Smooth muscle cell (in vitro differentiated cells): ENCODE results near the gene IMMT. TPM values are rescaled to one million over a fixed set of nuclear protein-coding genes. Genes with fewer than 3 reads are reported as not detected.
"Not testable (repeated sequence)": the region's sequence is repeated elsewhere in the genome, so short reads cannot be mapped to it uniquely, and the experiment has no call there.

Experiments
- DNase-seq: peaks from one replicate; lab custom pipeline; 2025; ENCODE audit not compliant: unreplicated experiment; lab: John Stamatoyannopoulos, UW
- H2AFZ ChIP-seq: fragments of 200-600 bp; sonication (generic); 2 replicates; pipeline ENCODE4 v1.6.0; 2016; ENCODE audit warnings: antibody characterized with exemption, low read depth, mild to moderate bottlenecking
- H3F3A ChIP-seq: fragments of 200-600 bp; sonication (generic); 2 replicates; pipeline ENCODE4 v1.6.0; 2017; ENCODE audit warnings: antibody characterized with exemption, low read depth
- H3K27ac ChIP-seq: fragments of 200-600 bp; sonication (generic); 2 replicates; pipeline ENCODE4 v1.5.1; 2016; ENCODE audit warnings: low read depth, mild to moderate bottlenecking
- H3K27me3 ChIP-seq: fragments of 200-600 bp; sonication (generic); 2 replicates; pipeline ENCODE4 v1.6.1; 2016; ENCODE audit warnings: low read depth, mild to moderate bottlenecking
- H3K36me3 ChIP-seq: fragments of 200-600 bp; sonication (generic); 2 replicates; pipeline ENCODE4 v1.5.1; 2016; ENCODE audit warnings: low read depth
- H3K4me1 ChIP-seq: fragments of 200-600 bp; sonication (generic); 2 replicates; pipeline ENCODE4 v1.5.1; 2016; ENCODE audit warnings: low read depth
- H3K4me2 ChIP-seq: fragments of 200-600 bp; sonication (generic); 2 replicates; pipeline ENCODE4 v1.6.0; 2016; ENCODE audit warnings: mild to moderate bottlenecking
- H3K4me3 ChIP-seq: fragments of 200-600 bp; sonication (generic); 2 replicates; pipeline ENCODE4 v1.5.1; 2016; ENCODE audit warnings: mild to moderate bottlenecking
- H3K79me2 ChIP-seq: fragments of 200-600 bp; sonication (generic); 2 replicates; pipeline ENCODE4 v1.6.0; 2016; ENCODE audit warnings: low read depth, mild to moderate bottlenecking
- H3K9ac ChIP-seq: fragments of 200-600 bp; sonication (generic); 2 replicates; pipeline ENCODE4 v1.6.0; 2016; ENCODE audit warnings: low read depth
- H3K9me3 ChIP-seq: fragments of 200-600 bp; sonication (generic); replicated peaks from 2 replicates; pipeline ENCODE4 v1.5.1; 2016; ENCODE audit warnings: low read depth
- H4K20me1 ChIP-seq: fragments of 200-600 bp; sonication (generic); 2 replicates; pipeline ENCODE4 v1.6.0; 2016; ENCODE audit warnings: low read depth
- CTCF ChIP-seq: fragments of 200-600 bp; sonication (generic); IDR thresholded peaks from 2 replicates; pipeline ENCODE4 v1.5.1; 2017; ENCODE audit warnings: borderline replicate concordance, mild to moderate bottlenecking, antibody characterized with exemption; ENCODE audit not compliant: insufficient read depth, poor library complexity, severe bottlenecking
- WGBS: methylation state at CpG from one replicate; pipeline ENCODE4 v1.1.7; 2016; ENCODE audit warnings: low lambda C conversion rate; 5-methylcytosine and 5-hydroxymethylcytosine counted together
- polyA plus RNA-seq: library from polyadenylated mRNA; unstranded; fragments of >200 nt; fragmentation: Nextera tagmentation; extraction: Ambion mirVana; gene quantifications from 2 replicates; pipeline ENCODE4 v1.2.1, GENCODE V29; 2016
- total RNA-seq: library from RNA; depleted of rRNA; stranded (reverse); fragments of >200 nt; gene quantifications from 2 replicates; pipeline ENCODE4 v1.2.3, GENCODE V29; 2014

IMMT gene
- total and polyA plus RNA-seq, 2 experiments from 2014 or later = 71.1 to 74.5 TPM

GRCh38 chr2:86201671-86202335 is 6.5 kb upstream of the IMMT start:
- Histone ChIP-seq H4K20me1 (peaks cover 15% of the 10 kb centered on the region), H3K4me3 (no peak overlapping the region), H3K79me2 (peaks cover 36% of the 10 kb centered on the region), H3F3A (peaks cover 5% of the 10 kb centered on the region), H3K9me3 (no peaks in the 10 kb centered on the region), H3K4me2 (no peak overlapping the region), H3K4me1 (peaks cover 7% of the 10 kb centered on the region), H3K27ac (no peak overlapping the region), H3K27me3 (no peaks in the 10 kb centered on the region), H2AFZ (no peak overlapping the region), H3K36me3 (no peaks in the 10 kb centered on the region), H3K9ac (no peak overlapping the region)
- 88% methylated on average over 8 of the region's 8 CpGs for WGBS
- DNase-seq = no peak
- TF ChIP-seq CTCF = no peak

GRCh38 chr2:86200564-86200963 is 5.3 kb upstream of the IMMT start:
- not testable (repeated sequence) for H2AFZ ChIP-seq, H3K27me3 ChIP-seq, H3K27ac ChIP-seq, DNase-seq, H3K9me3 ChIP-seq, H3K4me1 ChIP-seq, H3K36me3 ChIP-seq
- peak overlapping the region; percentile 75 for H3K4me3 ChIP-seq
- WGBS = 95% methylated on average over 11 of the region's 11 CpGs
- peaks cover 36% of the 10 kb centered on the region for H3K79me2 ChIP-seq
- H3F3A ChIP-seq = peaks cover 10% of the 10 kb centered on the region
- peak overlapping the region; percentile 100 for H3K4me2 ChIP-seq
- peak overlapping the region; percentile 83 for H3K9ac ChIP-seq
- H4K20me1 ChIP-seq = peaks cover 12% of the 10 kb centered on the region

DNA sequence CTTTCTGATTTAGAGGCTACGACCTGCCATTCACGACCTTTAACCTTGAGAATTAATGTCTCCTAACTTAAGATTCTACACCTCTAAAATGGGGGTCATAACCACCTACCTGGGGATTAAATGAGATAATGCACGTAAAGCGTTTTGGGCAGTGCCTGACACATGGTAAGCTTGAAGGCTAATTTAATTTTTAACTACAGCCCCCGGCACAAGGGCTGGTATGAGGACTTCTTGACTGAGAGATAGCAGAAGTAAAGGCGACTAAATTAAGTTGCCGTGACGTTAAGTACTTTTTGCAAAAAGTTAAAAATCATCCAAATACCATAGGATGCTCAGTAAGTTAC is 4.5 kb upstream of the IMMT start:
- H3K4me2 ChIP-seq = peak overlapping the region; percentile 100
- H3K4me3 ChIP-seq = peak overlapping the region; percentile 75
- H2AFZ ChIP-seq = peak overlapping the region; percentile 91
- no peaks in the 10 kb centered on the region for H3K36me3 ChIP-seq
- peaks cover 5% of the 10 kb centered on the region for H4K20me1 ChIP-seq
- H3K9me3 ChIP-seq = no peaks in the 10 kb centered on the region
- peaks cover 7% of the 10 kb centered on the region for H3K4me1 ChIP-seq
- H3K27ac ChIP-seq = peak overlapping the region; percentile 20
- H3K79me2 ChIP-seq = peaks cover 36% of the 10 kb centered on the region
- DNase-seq = no peak
- H3F3A ChIP-seq = peaks cover 10% of the 10 kb centered on the region
- peak overlapping the region; percentile 83 for H3K9ac ChIP-seq
- TF ChIP-seq CTCF = no peak
- H3K27me3 ChIP-seq = no peaks in the 10 kb centered on the region
- WGBS = 5% methylated on average over 8 of the region's 8 CpGs

DNA sequence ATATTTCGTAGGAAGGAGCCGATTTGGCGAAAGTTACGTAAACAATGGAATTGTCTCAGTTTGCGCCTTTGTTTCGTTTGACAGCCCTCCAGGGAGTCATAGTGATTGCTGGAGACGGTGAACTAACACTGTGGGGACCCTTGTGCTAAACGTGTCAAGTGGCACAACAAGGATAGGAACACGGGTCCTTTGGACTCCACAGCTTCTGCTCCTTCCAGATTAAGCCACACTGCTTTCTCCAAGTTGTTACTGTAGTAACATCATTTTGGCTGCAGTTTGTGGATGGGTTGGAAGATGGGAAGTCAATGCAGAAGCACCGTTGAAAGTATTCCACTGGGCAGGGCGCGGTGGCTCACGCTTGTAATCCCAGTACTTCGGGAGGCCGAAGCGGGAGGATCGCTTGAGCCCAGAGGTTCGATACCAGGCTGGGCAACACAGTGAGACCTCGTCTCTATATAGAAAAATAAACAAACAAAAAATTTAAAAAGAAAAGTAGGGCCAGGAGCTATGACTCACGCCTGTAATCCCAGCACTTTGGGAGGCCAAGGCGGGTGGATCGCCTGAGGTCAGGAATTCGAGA is 636 bp upstream of the IMMT start:
- H3K27me3 ChIP-seq = no peaks in the 10 kb centered on the region
- no peak for DNase-seq
- peaks cover 37% of the 10 kb centered on the region for H4K20me1 ChIP-seq
- no peak for TF ChIP-seq CTCF
- H3K4me3 ChIP-seq = peak overlapping the region; percentile 93
- H3K9me3 ChIP-seq = no peaks in the 10 kb centered on the region
- peak overlapping the region; percentile 96 for H3K4me2 ChIP-seq
- H3K27ac ChIP-seq = peak overlapping the region; percentile 96
- peaks cover 18% of the 10 kb centered on the region for H3K4me1 ChIP-seq
- H3F3A ChIP-seq = peaks cover 17% of the 10 kb centered on the region
- H3K79me2 ChIP-seq = peaks cover 50% of the 10 kb centered on the region
- peak overlapping the region; percentile 66 for H2AFZ ChIP-seq
- no peaks in the 10 kb centered on the region for H3K36me3 ChIP-seq
- WGBS = 36% methylated on average over 23 of the region's 23 CpGs
- H3K9ac ChIP-seq = peak overlapping the region; percentile 91
